Endothelial cell of umbilical vein (primary cell): ENCODE measurements around the gene USP2. TPM values are rescaled to one million over a fixed set of nuclear protein-coding genes. Genes with fewer than 3 reads are reported as not detected.

Source experiments
- BruUV-seq: library from RNA; stranded (reverse); fragments of 400-500 nt; replicated peaks from 2 replicates; lab custom pipeline; 2021; lab: Mats Ljungman, UMichigan
- CTCF ChIA-PET: fragments of 300-600, 350-600 bp; sonication (Branson Sonifier 250); formaldehyde crosslinking; loops from one replicate; lab custom pipeline; 2021; ENCODE audit warnings: antibody characterized with exemption, inconsistent platforms; lab: Charles Lee
- POLR2A ChIA-PET: fragments of 300-600, 350-600 bp; sonication (Branson Sonifier 250); formaldehyde crosslinking; loops from one replicate; lab custom pipeline; 2021; ENCODE audit warnings: antibody characterized with exemption, inconsistent platforms; lab: Charles Lee
- DNase-seq: peaks from one replicate; pipeline ENCODE4 v3.0.0-alpha.2; 2011; ENCODE audit warnings: low read depth, low spot score
- FAIRE-seq: peaks from 2 replicates; lab custom pipeline; 2011; peaks lifted over from hg19 to GRCh38; lab: Jason Lieb, UNC
- H2AFZ ChIP-seq: 2 replicates; pipeline ENCODE4 v1.6.0; 2012; ENCODE audit warnings: low read depth, low read length, control low read depth, inconsistent platforms
- H3K27ac ChIP-seq: 2 replicates; pipeline ENCODE4 v1.5.1; 2011; ENCODE audit warnings: low read depth, mild to moderate bottlenecking, control low read depth, low read length, moderate library complexity; ENCODE audit not compliant: insufficient read depth
- H3K27me3 ChIP-seq, 2 experiments: 2 replicates each; pipeline versions ENCODE4 v1.6.0 to v1.6.1; 2011; ENCODE audit warnings: low read length in 2 of 2, mixed read lengths in 1 of 2; ENCODE audit not compliant: control insufficient read depth in 2 of 2, insufficient read depth in 2 of 2
- H3K36me3 ChIP-seq, 2 experiments: 2 replicates in 1 of 2; 3 replicates in 1 of 2; pipeline ENCODE4 v1.5.1; 2011; ENCODE audit warnings: low read length in 2 of 2, mild to moderate bottlenecking in 1 of 2, moderate library complexity in 1 of 2; ENCODE audit not compliant: control insufficient read depth in 2 of 2, insufficient read depth in 2 of 2; ENCODE audit errors: extremely low read depth in 1 of 2
- H3K4me1 ChIP-seq: 3 replicates; pipeline ENCODE4 v1.5.1; 2011; ENCODE audit warnings: mild to moderate bottlenecking, low read length; ENCODE audit not compliant: control insufficient read depth, insufficient read depth; ENCODE audit errors: extremely low read depth
- H3K4me2 ChIP-seq: 2 replicates; pipeline ENCODE4 v1.6.1; 2011; ENCODE audit warnings: low read length, control low read depth, mixed read lengths; ENCODE audit not compliant: insufficient read depth
- H3K4me3 ChIP-seq, 3 experiments: fragments of 200-600 bp in 1 of 3; sonication (generic), shearing (Covaris generic) in 1 of 3; replicated peaks in 1 of 3; 2 replicates each; pipeline ENCODE4 v1.5.1; 2011 to 2016; ENCODE audit warnings: control low read depth in 3 of 3, low read length in 3 of 3, mild to moderate bottlenecking in 2 of 3, inconsistent platforms in 1 of 3, low read depth in 1 of 3, moderate library complexity in 1 of 3; ENCODE audit not compliant: insufficient read depth in 1 of 3
- H3K79me2 ChIP-seq: 2 replicates; pipeline ENCODE4 v1.6.0; 2012; ENCODE audit warnings: low read length, inconsistent platforms; ENCODE audit not compliant: control insufficient read depth, insufficient read depth
- H3K9ac ChIP-seq: replicated peaks from 2 replicates; pipeline ENCODE3; 2011; ENCODE audit warnings: low read length, control low read depth; ENCODE audit not compliant: insufficient read depth; ENCODE audit errors: extremely low read depth
- H3K9me1 ChIP-seq: replicated peaks from 3 replicates; pipeline ENCODE4 v1.6.0; 2011; ENCODE audit warnings: mild to moderate bottlenecking, low read length; ENCODE audit not compliant: control insufficient read depth, insufficient read depth; ENCODE audit errors: extremely low read depth
- H3K9me3 ChIP-seq: replicated peaks from 2 replicates; pipeline ENCODE4 v1.5.1; 2012; ENCODE audit warnings: low read length, inconsistent platforms; ENCODE audit not compliant: control insufficient read depth, insufficient read depth
- H4K20me1 ChIP-seq: replicated peaks from 2 replicates; pipeline ENCODE3; 2011; ENCODE audit warnings: mild to moderate bottlenecking, low read length; ENCODE audit not compliant: control insufficient read depth, insufficient read depth; ENCODE audit errors: extremely low read depth
- EZH2 ChIP-seq: IDR thresholded peaks from 2 replicates; pipeline ENCODE4 v1.6.1; 2012; ENCODE audit warnings: borderline replicate concordance, low read depth, mild to moderate bottlenecking, moderate library complexity, low read length, inconsistent platforms; ENCODE audit not compliant: severe bottlenecking
- FOS ChIP-seq: IDR thresholded peaks from 2 replicates; pipeline ENCODE4 v1.6.1; 2011; ENCODE audit warnings: mild to moderate bottlenecking, low read length, moderate library complexity, borderline replicate concordance; ENCODE audit not compliant: insufficient read depth
- GATA2 ChIP-seq: IDR thresholded peaks from 2 replicates; pipeline ENCODE4 v1.7.0; 2011; ENCODE audit warnings: low read depth, mild to moderate bottlenecking, moderate library complexity, mixed read lengths, low read length; ENCODE audit not compliant: insufficient read length, insufficient read depth
- JUN ChIP-seq: IDR thresholded peaks from 2 replicates; pipeline ENCODE4 v1.6.1; 2011; ENCODE audit warnings: borderline replicate concordance, low read depth; ENCODE audit not compliant: insufficient read length, insufficient read depth
- MYC ChIP-seq: IDR thresholded peaks from one replicate; pipeline ENCODE4 v1.6.1; 2011; ENCODE audit warnings: mild to moderate bottlenecking, low read depth, low read length
- POLR2A ChIP-seq: IDR thresholded peaks from 2 replicates; pipeline ENCODE4 v1.6.1; 2012; ENCODE audit warnings: low read depth, mild to moderate bottlenecking, control low read depth, low read length
- POLR2AphosphoS5 ChIP-seq: IDR thresholded peaks from 2 replicates; pipeline ENCODE4 v1.6.1; 2012; ENCODE audit warnings: low read depth, mild to moderate bottlenecking, control low read depth, low read length, moderate library complexity; ENCODE audit not compliant: insufficient read depth
- dilution Hi-C: fragments of 300-500 bp; cut with MboI; formaldehyde crosslinking; loops from one replicate; pipeline ENCODE4 v1.15.0; 2019; ENCODE audit warnings: low sequenced_read_pairs; ENCODE audit not compliant: extremely low pct_ligation_motif_present
- intact Hi-C: fragments of 100-400 bp; cut with micrococcal nuclease; formaldehyde crosslinking; loops from one replicate; pipeline ENCODE4 v1.10.0; 2022
- polyA plus RNA-seq, 4 experiments: library from polyadenylated mRNA; depleted of rRNA in 3 of 4; stranded (reverse) in 3 of 4; unstranded in 1 of 4; fragments of >200 nt; gene quantifications; 2 replicates each; pipeline versions ENCODE4 v1.2.1 to v1.2.3, GENCODE V29; 2011 to 2012; ENCODE audit warnings: missing spikeins in 1 of 4
- total RNA-seq: library from RNA; stranded (reverse); gene quantifications from 2 replicates; pipeline ENCODE4 v1.2.3, GENCODE V29; 2021
- TF ChIP-seq, protein P1 (sequence below): IDR thresholded peaks from 2 replicates; pipeline ENCODE4 v1.6.1; 2011; ENCODE audit not compliant: insufficient read depth, insufficient read length
- TF ChIP-seq, protein P2 (sequence below), 2 donors: IDR thresholded peaks; 1 replicate in 1 of 2; 2 replicates in 1 of 2; pipeline ENCODE4 v1.5.1; 2011; ENCODE audit warnings: low read length in 2 of 2, mild to moderate bottlenecking in 2 of 2, moderate library complexity in 2 of 2, control low read depth in 1 of 2, inconsistent platforms in 1 of 2, low read depth in 1 of 2; ENCODE audit not compliant: insufficient read depth in 1 of 2; ENCODE audit errors: extremely low read depth in 1 of 2

USP2 gene
- total and polyA plus RNA-seq, 2 donors (not counting 3 experiments of a cell fraction or from before 2014, with no cell fraction given): 0.21 to 1.2 TPM

DNA sequence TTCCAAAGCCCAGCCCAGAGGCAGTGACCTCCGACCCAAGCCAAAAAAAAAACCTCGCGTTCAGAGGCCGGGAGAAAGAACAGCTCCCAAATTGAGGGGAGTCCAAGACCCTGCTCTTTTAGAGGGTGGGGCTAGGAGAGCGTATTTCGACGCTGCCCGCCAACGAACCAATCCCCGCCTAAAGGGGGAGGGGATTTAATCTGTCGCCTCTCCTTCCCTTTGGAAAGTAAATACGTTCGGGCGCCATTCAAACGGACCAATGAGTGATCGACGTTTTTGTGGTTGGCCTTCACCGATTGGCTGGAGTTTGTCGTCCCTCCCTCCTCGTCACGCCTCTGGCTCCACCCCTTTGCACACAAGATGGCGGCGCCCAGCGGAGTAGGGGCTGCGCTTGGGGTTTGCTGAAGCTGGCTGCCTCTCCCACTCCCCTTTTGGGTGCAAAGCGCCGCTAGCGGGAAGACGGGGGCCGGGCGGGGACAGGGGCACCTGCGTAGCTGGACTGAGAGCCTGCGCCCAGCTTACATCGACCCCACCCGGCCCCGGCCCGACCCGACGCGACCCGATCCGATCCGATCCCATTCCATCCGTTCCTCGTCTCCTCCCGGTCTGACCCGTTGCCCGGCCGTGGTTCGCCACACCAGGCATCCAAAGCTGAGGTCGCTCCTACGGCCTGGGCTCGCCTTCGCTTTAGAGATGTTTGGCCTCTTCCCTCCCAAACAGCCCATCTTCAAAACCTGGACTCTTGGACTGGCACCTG lies 47.1 kb downstream of the USP2 start, which contains the start of gene RNF26:
Gene RNF26 (plus strand): TSS at position 354 of the 757 bp plus-strand sequence. CDS start 596 bp downstream, outside the sequence.
- FAIRE-seq (peak; percentile 100), DNase-seq (peak; percentile 97)
- H3K4me3 ChIP-seq: peak within 1 kb of the TSS; percentile 54 to 78 (median 77)
- H3K36me3 ChIP-seq: peaks cover 0 to 2% of the 10 kb centered on the region in 2 experiments
- peak within 1 kb of the TSS; percentile 75 for H3K9ac ChIP-seq
- ChIA-PET POLR2A (no interaction called here), CTCF (interaction anchor here (0.9 to 2.3 kb wide), 3 partner anchors 11 to 26 kb away, joined by 3 to 17 read pairs (median 3); no protein-coding TSS in a partner anchor)
- TF ChIP-seq, protein P1, sequence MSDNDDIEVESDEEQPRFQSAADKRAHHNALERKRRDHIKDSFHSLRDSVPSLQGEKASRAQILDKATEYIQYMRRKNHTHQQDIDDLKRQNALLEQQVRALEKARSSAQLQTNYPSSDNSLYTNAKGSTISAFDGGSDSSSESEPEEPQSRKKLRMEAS: no peak
- TF ChIP-seq JUN (no peak), POLR2AphosphoS5 (peak; percentile 71), FOS (no peak), GATA2 (no peak), POLR2A (peak; percentile 71), MYC (no peak), EZH2 (no peak)
- TF ChIP-seq, protein P2, sequence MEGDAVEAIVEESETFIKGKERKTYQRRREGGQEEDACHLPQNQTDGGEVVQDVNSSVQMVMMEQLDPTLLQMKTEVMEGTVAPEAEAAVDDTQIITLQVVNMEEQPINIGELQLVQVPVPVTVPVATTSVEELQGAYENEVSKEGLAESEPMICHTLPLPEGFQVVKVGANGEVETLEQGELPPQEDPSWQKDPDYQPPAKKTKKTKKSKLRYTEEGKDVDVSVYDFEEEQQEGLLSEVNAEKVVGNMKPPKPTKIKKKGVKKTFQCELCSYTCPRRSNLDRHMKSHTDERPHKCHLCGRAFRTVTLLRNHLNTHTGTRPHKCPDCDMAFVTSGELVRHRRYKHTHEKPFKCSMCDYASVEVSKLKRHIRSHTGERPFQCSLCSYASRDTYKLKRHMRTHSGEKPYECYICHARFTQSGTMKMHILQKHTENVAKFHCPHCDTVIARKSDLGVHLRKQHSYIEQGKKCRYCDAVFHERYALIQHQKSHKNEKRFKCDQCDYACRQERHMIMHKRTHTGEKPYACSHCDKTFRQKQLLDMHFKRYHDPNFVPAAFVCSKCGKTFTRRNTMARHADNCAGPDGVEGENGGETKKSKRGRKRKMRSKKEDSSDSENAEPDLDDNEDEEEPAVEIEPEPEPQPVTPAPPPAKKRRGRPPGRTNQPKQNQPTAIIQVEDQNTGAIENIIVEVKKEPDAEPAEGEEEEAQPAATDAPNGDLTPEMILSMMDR (IDR thresholded peaks at IDR 0.05; ENCODE audit: extremely low read depth in 1 of 2, insufficient read depth in 1 of 2, low read depth in 1 of 2, low read length in 2 of 2): no peak
- peaks cover 0 to 2% of the 10 kb centered on the region in 2 experiments for H3K27me3 ChIP-seq
- BruUV-seq: TSS peak; percentile 55
- H3K79me2 ChIP-seq: peaks cover 23% of the 10 kb centered on the region
- peak within 1 kb of the TSS; percentile 34 for H3K27ac ChIP-seq
- H3K4me1 ChIP-seq: peaks cover 34% of the 10 kb centered on the region
- peak within 1 kb of the TSS; percentile 86 for H3K4me2 ChIP-seq
- intact Hi-C loops (loop anchor here (1.0 kb wide), 2 partner anchors 13 to 239 kb away; a partner anchor contains a TSS), dilution Hi-C loops (no loop called here)
- peak within 1 kb of the TSS; percentile 86 for H2AFZ ChIP-seq
- no peaks in the 10 kb centered on the region for H4K20me1 ChIP-seq
- no peaks in the 10 kb centered on the region for H3K9me1 ChIP-seq
- H3K9me3 ChIP-seq: no peaks in the 10 kb centered on the region
